Heart right ventricle (tissue), 16 donors: ENCODE measurements around the gene SEC24C. TPM values are rescaled to one million over a fixed set of nuclear protein-coding genes. Genes with fewer than 3 reads are reported as not detected.

ENCODE experiments used
- ATAC-seq, 8 donors: fragments of 200-7000 bp; cut with Tn5 transposase; one replicate each; pipeline ENCODE4 v1.9.1; 2020; ENCODE audit warnings: mild to moderate bottlenecking in 8 of 8, moderate library complexity in 8 of 8, moderate number of reproducible peaks in 1 of 8
- DNase-seq, 2 donors: peaks; one replicate each; pipeline ENCODE4 v3.0.0-alpha.2; 2020
- H3K27ac ChIP-seq, 10 donors: fragments of 200-600 bp; sonication (generic) in 2 of 10; one replicate each; pipeline versions ENCODE4 v1.5.0 to v1.8.0; 2020 to 2022; ENCODE audit warnings: mild to moderate bottlenecking in 3 of 10
- H3K27me3 ChIP-seq, 7 donors: fragments of 200-600 bp; one replicate each; pipeline ENCODE4 v1.8.0; 2021 to 2022; ENCODE audit warnings: mild to moderate bottlenecking in 2 of 7
- H3K36me3 ChIP-seq, 9 donors: fragments of 200-600 bp; sonication (generic) in 1 of 9; one replicate each; pipeline versions ENCODE4 v1.5.0 to v1.8.0; 2020 to 2022; ENCODE audit warnings: mild to moderate bottlenecking in 2 of 9
- H3K4me1 ChIP-seq, 9 donors: fragments of 200-600 bp; sonication (generic) in 1 of 9; one replicate each; pipeline versions ENCODE4 v1.5.0 to v1.8.0; 2020 to 2022; ENCODE audit warnings: mild to moderate bottlenecking in 4 of 9
- H3K4me3 ChIP-seq, 10 donors: fragments of 200-600 bp; sonication (generic) in 2 of 10; one replicate each; pipeline versions ENCODE4 v1.5.0 to v1.8.0; 2020 to 2022; ENCODE audit warnings: mild to moderate bottlenecking in 7 of 10, moderate library complexity in 2 of 10
- H3K9me3 ChIP-seq, 11 donors: fragments of 200-600 bp in 10 of 11; sonication (generic) in 2 of 11; one replicate each; pipeline versions ENCODE4 v1.5.0 to v1.8.0; 2013 to 2022; ENCODE audit warnings: mild to moderate bottlenecking in 2 of 11, control low read depth in 1 of 11, moderate library complexity in 1 of 11
- CTCF ChIP-seq, 9 donors: fragments of 200-600 bp; sonication (generic) in 2 of 9; IDR thresholded peaks; one replicate each; pipeline versions ENCODE4 v1.5.0 to v1.8.0; 2021 to 2022; ENCODE audit warnings: antibody characterized with exemption in 9 of 9, mild to moderate bottlenecking in 5 of 9, moderate library complexity in 1 of 9
- whole genome bisulfite sequencing, 2 donors: extraction: QIAGEN DNeasy Blood & Tissue Kit; methylation state at CpG; one replicate each; pipeline ENCODE4 v1.1.7; 2013; ENCODE audit warnings: inconsistent platforms in 1 of 2; 5-methylcytosine and 5-hydroxymethylcytosine counted together
- intact Hi-C, 10 donors: fragments of 100-400 bp; cut with DNase I; formaldehyde crosslinking; loops; one replicate each; pipeline versions ENCODE4 v1.11.1 to v1.14.2; 2022
- polyA plus RNA-seq, 2 donors: library from polyadenylated mRNA; stranded (reverse); fragments of 200-250 nt; gene quantifications; one replicate each; pipeline ENCODE4 v1.2.3, GENCODE V29; 2013
- total RNA-seq, 10 donors: library from RNA; stranded (reverse); fragmentation: NEBNext Ultra II Directional in 3 of 10; extraction: Animal tissue kit (Norgen Biotek cat#: 25700) in 3 of 10; gene quantifications; one replicate each; pipeline versions ENCODE4 v1.2.1 to v1.2.4, GENCODE V29; 2021 to 2023
- donor health status: Arrhythmogenic right ventricular cardiomyopathy.
- donor health status: ischemic (EF 13 %, LVEDD 7.1; RV severe dilation, severe dysfunction).
- donor health status: healthy with polysubstance abuse.
- donor health status: DM: no; HTN: yes; CAD: no.
- donor health status: DM: no; HTN: no; CAD: no.
- donor health status: ischemic (EF 25% LVEDD 6.9; RV normal size, moderate dysfunction).
- donor health status: ischemic (EF 25% LVEDD 5.7; RV mildly dilated, moderate dysfunction).
- donor health status: healthy.
- donor health status: DM: yes; HTN: yes; CAD: no.
- donor health status: Ischemic cardiomyopathy.
- donor health status: ischemic (EF 35%, LVEDD 5.7; RV mildly dilated, moderate dysfunction).
- donor health status: nonischemic (EF 11% LVEDD 7.7; RV severe dilation, severe dysfunction).
- donor health status: DM: yes; HTN: yes; CAD: no.
- donor health status: PGD.
- donor health status: ischemic (EF 29% LVEDD 5.4; RV normal size, mild dysfunction).
- donor health status: nonischemic (EF 23%, LVEDD 6.1; RV moderate dilation, normal function).

Gene SEC24C
- total and polyA plus RNA-seq, 12 donors = 33.4 to 59.7 (median 50.9) TPM

GRCh38 chr10:73756183-73756582 is 12.0 kb downstream of the SEC24C start:
- intact Hi-C loops = no loop called here
- Histone ChIP-seq H3K4me1 (peaks cover 0 to 13% (median 0%) of the 10 kb centered on the region in 9 donors), H3K27ac (no peak overlapping the region), H3K9me3 (no peaks in the 10 kb centered on the region), H3K4me3 (no peak overlapping the region), H3K36me3 (peaks cover 0 to 99% (median 60%) of the 10 kb centered on the region in 9 donors), H3K27me3 (no peaks in the 10 kb centered on the region)
- TF ChIP-seq CTCF (IDR thresholded peaks at IDR 0.05) = no peak
- ATAC-seq = no peak
- no peak for DNase-seq
- 31 to 32% methylated on average over 1 of the region's 1 CpG for WGBS, 2 donors

GRCh38 chr10:73758704-73759511 is 14.7 kb downstream of the SEC24C start:
- Histone ChIP-seq H3K27ac (peak overlapping the region in 1 of 10 donors; percentile 67), H3K4me1 (peaks cover 0 to 13% (median 0%) of the 10 kb centered on the region in 9 donors), H3K4me3 (no peak overlapping the region), H3K36me3 (peaks cover 0 to 99% (median 54%) of the 10 kb centered on the region in 9 donors), H3K27me3 (no peaks in the 10 kb centered on the region), H3K9me3 (no peaks in the 10 kb centered on the region)
- 96% methylated on average over 9 of the region's 9 CpGs for WGBS, 2 donors
- intact Hi-C loops = no loop called here
- ATAC-seq (no peak), DNase-seq (no peak)
- no peak for TF ChIP-seq CTCF (IDR thresholded peaks at IDR 0.05)

GRCh38 chr10:73759512-73760115 is 15.4 kb downstream of the SEC24C start:
- ATAC-seq (peak in 1 of 8 donors; percentile 17), DNase-seq (no peak)
- TF ChIP-seq CTCF (IDR thresholded peaks at IDR 0.05) = no peak
- H3K4me3 ChIP-seq = no peak overlapping the region
- peaks cover 0 to 99% (median 54%) of the 10 kb centered on the region in 9 donors for H3K36me3 ChIP-seq
- no peaks in the 10 kb centered on the region for H3K27me3 ChIP-seq
- intact Hi-C loops = no loop called here
- H3K9me3 ChIP-seq = no peaks in the 10 kb centered on the region
- peaks cover 0 to 13% (median 0%) of the 10 kb centered on the region in 9 donors for H3K4me1 ChIP-seq
- WGBS, 2 donors = 79 to 86% methylated on average over 5 of the region's 5 CpGs
- H3K27ac ChIP-seq = peak overlapping the region in 1 of 10 donors; percentile 67

GRCh38 chr10:73761781-73762180 is 17.6 kb downstream of the SEC24C start:
- peaks cover 0 to 13% (median 0%) of the 10 kb centered on the region in 9 donors for H3K4me1 ChIP-seq
- H3K4me3 ChIP-seq = no peak overlapping the region
- DNase-seq (no peak), ATAC-seq (no peak)
- no peaks in the 10 kb centered on the region for H3K27me3 ChIP-seq
- H3K9me3 ChIP-seq = no peaks in the 10 kb centered on the region
- H3K36me3 ChIP-seq = peaks cover 4 to 100% (median 68%) of the 10 kb centered on the region in 9 donors
- no peak overlapping the region for H3K27ac ChIP-seq
- 89% methylated on average over 1 of the region's 1 CpG for WGBS, 2 donors
- no peak for TF ChIP-seq CTCF (IDR thresholded peaks at IDR 0.05)
- intact Hi-C loops = no loop called here
